Stimulated activated CD4-positive, alpha-beta T cell treated with anti-CD3 and anti-CD28 coated beads, Interleukin-4, amount 100 ng/mL, for 1 hour (primary cell): ENCODE measurements around the gene MAPK1.
"Not testable (repeated sequence)": the region's sequence is repeated elsewhere in the genome, so short reads cannot be mapped to it uniquely, and the experiment has no call there.

Experiments
- DNase-seq: peaks from one replicate; pipeline ENCODE4 v3.0.0-alpha.2; 2020

MAPK1 gene

GRCh38 chr22:21745948-21746347 is 121.5 kb downstream of the MAPK1 start:
- DNase-seq: no peak

- not testable (repeated sequence) for DNase-seq
Measured at GRCh38 chr22:21744917-21745316, 122.5 kb downstream of the MAPK1 start.

GRCh38 chr22:21741790-21742189 is 125.7 kb downstream of the MAPK1 start:
- DNase-seq: no peak

- DNase-seq: no peak
Measured at GRCh38 chr22:21741059-21741458, 126.4 kb downstream of the MAPK1 start.

GRCh38 chr22:21739828-21740377 is 127.5 kb downstream of the MAPK1 start:
- no peak for DNase-seq

GRCh38 chr22:21738966-21739365 is 128.5 kb downstream of the MAPK1 start:
- no peak for DNase-seq

- DNase-seq: no peak
Measured at GRCh38 chr22:21738081-21738480, 129.4 kb downstream of the MAPK1 start.

GRCh38 chr22:21736948-21737347 is 130.5 kb downstream of the MAPK1 start:
- no peak for DNase-seq

GRCh38 chr22:21736084-21736642 is 131.3 kb downstream of the MAPK1 start:
- DNase-seq: no peak

- DNase-seq: peak; percentile 94
Measured at GRCh38 chr22:21735200-21736083, 132.0 kb downstream of the MAPK1 start, which contains the start of gene YPEL1. TSS of gene YPEL1 (minus strand) at chr22:21735794. CDS start at chr22:21710744, 25,050 bp downstream.

GRCh38 chr22:21734540-21735199 is 132.8 kb downstream of the MAPK1 start:
- DNase-seq: no peak

- DNase-seq: no peak
Measured at GRCh38 chr22:21731503-21731902, 135.9 kb downstream of the MAPK1 start.

- DNase-seq: no peak
Measured at GRCh38 chr22:21730535-21731308, 136.7 kb downstream of the MAPK1 start.

- not testable (repeated sequence) for DNase-seq
Measured at GRCh38 chr22:21729184-21729583, 138.3 kb downstream of the MAPK1 start.

- no peak for DNase-seq
Measured at GRCh38 chr22:21728270-21728669, 139.2 kb downstream of the MAPK1 start.

- no peak for DNase-seq
Measured at GRCh38 chr22:21727768-21728167, 139.7 kb downstream of the MAPK1 start.

GRCh38 chr22:21727159-21727558 is 140.3 kb downstream of the MAPK1 start:
- DNase-seq: no peak

- no peak for DNase-seq
Measured at GRCh38 chr22:21726650-21727049, 140.8 kb downstream of the MAPK1 start.

GRCh38 chr22:21725956-21726649 is 141.3 kb downstream of the MAPK1 start:
- no peak for DNase-seq

- DNase-seq: not testable (repeated sequence)
Measured at GRCh38 chr22:21724496-21724895, 142.9 kb downstream of the MAPK1 start.

- not testable (repeated sequence) for DNase-seq
Measured at GRCh38 chr22:21721195-21721852, 146.1 kb downstream of the MAPK1 start.
